Endodermal cell (in vitro differentiated cells): ENCODE measurements around the gene TNRC6B. TPM values are rescaled to one million over a fixed set of nuclear protein-coding genes. Genes with fewer than 3 reads are reported as not detected.

ENCODE experiments used
- DNase-seq: peaks from one replicate; pipeline ENCODE4 v3.0.0-alpha.2; 2017
- H3K27ac ChIP-seq: 2 replicates; pipeline ENCODE4 v1.5.1; 2013; ENCODE audit warnings: mild to moderate bottlenecking, low read depth, low read length, moderate library complexity
- H3K27me3 ChIP-seq: 2 replicates; pipeline ENCODE4 v1.6.1; 2013; ENCODE audit warnings: mild to moderate bottlenecking, low read length, moderate library complexity; ENCODE audit not compliant: insufficient read depth, control insufficient read depth, poor library complexity, severe bottlenecking
- H3K36me3 ChIP-seq: 2 replicates; pipeline ENCODE4 v1.7.0; 2013; ENCODE audit warnings: mild to moderate bottlenecking, low read length, moderate library complexity; ENCODE audit not compliant: control insufficient read depth, insufficient read depth
- H3K4me1 ChIP-seq: one replicate; pipeline ENCODE4 v1.7.0; 2013; ENCODE audit warnings: low read length; ENCODE audit not compliant: control insufficient read depth, insufficient read depth
- H3K4me3 ChIP-seq: 2 replicates; pipeline ENCODE4 v1.5.1; 2013; ENCODE audit warnings: mild to moderate bottlenecking, low read length, moderate library complexity
- H3K9ac ChIP-seq: 2 replicates; pipeline ENCODE4 v1.6.1; 2013; ENCODE audit warnings: mild to moderate bottlenecking, low read length, moderate library complexity; ENCODE audit not compliant: poor library complexity, severe bottlenecking; ENCODE audit errors: extremely low read depth
- H3K9me3 ChIP-seq: 2 replicates; pipeline ENCODE4 v1.6.1; 2013; ENCODE audit warnings: mild to moderate bottlenecking, low read length, moderate library complexity; ENCODE audit not compliant: control insufficient read depth
- H3K27ac Mint-ChIP-seq: 2 replicates; pipeline ENCODE4 v1.8.0; 2020; ENCODE audit warnings: mixed read lengths
- H3K27me3 Mint-ChIP-seq: 2 replicates; pipeline ENCODE4 v1.8.0; 2021; ENCODE audit warnings: mild to moderate bottlenecking, mixed read lengths; ENCODE audit not compliant: insufficient read depth
- H3K36me3 Mint-ChIP-seq: 2 replicates; pipeline ENCODE4 v1.8.0; 2020; ENCODE audit warnings: low read depth, mixed read lengths
- H3K4me1 Mint-ChIP-seq: 2 replicates; pipeline ENCODE4 v1.8.0; 2020; ENCODE audit warnings: mixed read lengths
- H3K4me3 Mint-ChIP-seq: 2 replicates; pipeline ENCODE4 v1.8.0; 2020; ENCODE audit warnings: mild to moderate bottlenecking, moderate library complexity, mixed read lengths
- H3K9me3 Mint-ChIP-seq: 2 replicates; pipeline ENCODE4 v1.8.0; 2020; ENCODE audit warnings: mild to moderate bottlenecking, mixed read lengths
- CTCF ChIP-seq: fragments of 200-600 bp; sonication (generic); conservative IDR thresholded peaks from 2 replicates; pipeline ENCODE4 v1.5.0; 2021; ENCODE audit warnings: antibody characterized with exemption, mild to moderate bottlenecking
- whole genome bisulfite sequencing, 2 experiments: methylation state at CpG; one replicate each; pipeline versions ENCODE4 v1.1.5 to v1.1.7; 2013; ENCODE audit warnings: missing lambda C conversion rate in 2 of 2, mixed read lengths in 1 of 2; ENCODE audit not compliant: insufficient coverage in 1 of 2, insufficient read length in 1 of 2; 5-methylcytosine and 5-hydroxymethylcytosine counted together
- total RNA-seq, 2 donors: library from RNA; stranded (reverse); fragmentation: NEBNext Ultra II Directional in 1 of 2; extraction: Animal tissue kit (Norgen Biotek cat#: 25700) in 1 of 2; gene quantifications; 2 replicates in 1 of 2; 3 replicates in 1 of 2; pipeline ENCODE4 v1.2.1, GENCODE V29; 2021

Gene TNRC6B
- total RNA-seq, 2 donors from 2014 or later = 57.5 to 62.5 TPM

- Mint-ChIP-seq H3K4me1 (peaks cover 5% of the 10 kb centered on the region), H3K27me3 (no peaks in the 10 kb centered on the region), H3K4me3 (no peak overlapping the region), H3K36me3 (peaks cover 70% of the 10 kb centered on the region), H3K27ac (no peak overlapping the region), H3K9me3 (no peaks in the 10 kb centered on the region)
- Histone ChIP-seq H3K4me1 (no peaks in the 10 kb centered on the region), H3K4me3 (no peak overlapping the region), H3K36me3 (peaks cover 56% of the 10 kb centered on the region), H3K27ac (no peak overlapping the region), H3K9ac (no peak overlapping the region), H3K9me3 (no peaks in the 10 kb centered on the region), H3K27me3 (no peaks in the 10 kb centered on the region)
- no peak for TF ChIP-seq CTCF
- no peak for DNase-seq
- 100% methylated on average over 2 to 3 of the region's 3 CpGs for WGBS, 2 experiments
These were observed 191.1 kb downstream of the TNRC6B start for GRCh38 chr22:40368836-40369235.

- Histone ChIP-seq H3K4me3 (no peak overlapping the region), H3K27ac (no peak overlapping the region), H3K36me3 (peaks cover 12% of the 10 kb centered on the region), H3K4me1 (no peaks in the 10 kb centered on the region), H3K9me3 (no peaks in the 10 kb centered on the region), H3K27me3 (no peaks in the 10 kb centered on the region), H3K9ac (no peak overlapping the region)
- no peak for DNase-seq
- Mint-ChIP-seq H3K4me3 (no peak overlapping the region), H3K36me3 (peaks cover 34% of the 10 kb centered on the region), H3K9me3 (no peaks in the 10 kb centered on the region), H3K4me1 (peaks cover 5% of the 10 kb centered on the region), H3K27me3 (no peaks in the 10 kb centered on the region), H3K27ac (no peak overlapping the region)
- TF ChIP-seq CTCF = no peak
- WGBS, 2 experiments = 91 to 92% methylated on average over 8 of the region's 8 CpGs
These were observed 196.8 kb downstream of the TNRC6B start for GRCh38 chr22:40374567-40374966.

GRCh38 chr22:40376149-40376548 lies 198.4 kb downstream of the TNRC6B start:
- peaks cover 4% of the 10 kb centered on the region for H3K4me1 Mint-ChIP-seq
- H3K27me3 Mint-ChIP-seq = no peaks in the 10 kb centered on the region
- H3K4me3 Mint-ChIP-seq = no peak overlapping the region
- Histone ChIP-seq H3K9ac (no peak overlapping the region), H3K27me3 (no peaks in the 10 kb centered on the region), H3K4me1 (no peaks in the 10 kb centered on the region), H3K27ac (no peak overlapping the region), H3K9me3 (no peaks in the 10 kb centered on the region), H3K4me3 (no peak overlapping the region), H3K36me3 (peaks cover 12% of the 10 kb centered on the region)
- H3K36me3 Mint-ChIP-seq = peaks cover 30% of the 10 kb centered on the region
- no peak for DNase-seq
- no peak overlapping the region for H3K27ac Mint-ChIP-seq
- WGBS, 2 experiments = 90 to 100% methylated on average over 5 of the region's 5 CpGs
- H3K9me3 Mint-ChIP-seq = no peaks in the 10 kb centered on the region
- TF ChIP-seq CTCF = no peak
